SH-SY5Y (cell line): ENCODE data around the gene PPFIBP2.

Experiments
- GATA2 ChIP-seq: IDR thresholded peaks from 2 replicates; pipeline ENCODE4 v1.6.1; 2011; ENCODE audit warnings: mild to moderate bottlenecking, low read depth, low read length
- GATA3 ChIP-seq: IDR thresholded peaks from 2 replicates; pipeline ENCODE4 v1.6.1; 2011; ENCODE audit warnings: low read depth, mild to moderate bottlenecking, low read length, moderate library complexity

DNA sequence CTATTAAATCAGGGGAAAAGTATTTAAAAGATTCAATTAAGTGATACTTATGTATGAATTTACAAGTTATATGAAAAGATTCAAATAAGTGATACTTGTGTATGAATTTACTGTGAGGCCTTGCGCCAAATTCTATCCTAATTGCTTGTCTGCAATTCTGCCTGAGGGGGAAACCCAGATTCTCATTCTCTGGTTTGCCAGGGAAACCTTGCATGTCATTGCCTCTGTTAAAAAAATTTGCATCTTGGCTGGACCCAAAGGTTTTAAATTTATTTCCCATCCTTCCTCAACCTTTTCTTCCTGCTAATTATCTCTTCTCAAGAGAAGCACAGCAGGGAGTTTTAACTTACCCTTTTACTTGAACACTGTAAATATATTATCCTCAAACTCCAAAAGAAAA is 14.7 kb upstream of the PPFIBP2 start:
- TF ChIP-seq GATA2 (no peak), GATA3 (no peak)
